ENCODE data around the gene SEC14L2.

The SEC14L2 gene

DNA sequence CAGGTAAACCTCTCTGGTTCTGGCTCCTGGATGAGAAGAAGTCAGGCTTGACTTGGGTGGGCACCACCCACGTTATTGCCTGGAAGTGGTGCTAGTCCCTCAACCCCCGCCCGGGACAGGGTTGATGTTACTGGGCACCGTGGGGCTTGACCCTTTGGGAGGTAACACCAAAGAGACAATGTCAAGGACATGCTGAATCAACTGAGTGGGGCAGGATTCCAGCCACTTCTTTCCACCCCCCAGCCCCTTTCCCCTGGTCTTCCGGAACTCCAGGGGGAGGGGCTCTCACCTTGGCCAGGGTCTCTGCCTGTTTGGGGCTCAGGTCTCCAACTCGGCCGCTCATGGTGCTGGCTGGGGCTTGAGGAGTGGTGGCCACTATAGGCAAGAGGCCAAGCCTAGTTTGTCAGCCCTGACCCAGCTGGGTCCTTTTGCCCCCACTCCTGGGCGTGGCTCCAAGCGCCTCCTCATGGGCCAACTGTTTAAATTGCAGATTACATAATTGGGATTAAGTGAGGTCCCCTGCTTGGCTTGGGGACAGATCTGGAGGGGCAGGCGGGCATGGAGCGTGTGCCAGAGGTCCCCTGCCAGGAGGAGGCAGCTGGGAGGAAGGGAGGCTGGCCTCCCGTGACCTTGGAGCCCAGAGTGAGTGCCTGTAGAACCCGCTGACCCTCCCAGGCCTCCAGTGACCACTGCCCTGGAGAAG lies 74.9 kb downstream of the SEC14L2 start, which contains the start of gene SEC14L3:
TSS of gene SEC14L3 (minus strand) at position 402 of the 703 bp plus-strand sequence. CDS start at position 343, 59 bp downstream.
- no peak for DNase-seq
- in situ Hi-C loops (cut with HindIII; ENCODE audit: low pct_ligation_motif_present, low pct_unique_long_range_greater_than_20kb, low sequenced_read_pairs): no loop called here

DNA sequence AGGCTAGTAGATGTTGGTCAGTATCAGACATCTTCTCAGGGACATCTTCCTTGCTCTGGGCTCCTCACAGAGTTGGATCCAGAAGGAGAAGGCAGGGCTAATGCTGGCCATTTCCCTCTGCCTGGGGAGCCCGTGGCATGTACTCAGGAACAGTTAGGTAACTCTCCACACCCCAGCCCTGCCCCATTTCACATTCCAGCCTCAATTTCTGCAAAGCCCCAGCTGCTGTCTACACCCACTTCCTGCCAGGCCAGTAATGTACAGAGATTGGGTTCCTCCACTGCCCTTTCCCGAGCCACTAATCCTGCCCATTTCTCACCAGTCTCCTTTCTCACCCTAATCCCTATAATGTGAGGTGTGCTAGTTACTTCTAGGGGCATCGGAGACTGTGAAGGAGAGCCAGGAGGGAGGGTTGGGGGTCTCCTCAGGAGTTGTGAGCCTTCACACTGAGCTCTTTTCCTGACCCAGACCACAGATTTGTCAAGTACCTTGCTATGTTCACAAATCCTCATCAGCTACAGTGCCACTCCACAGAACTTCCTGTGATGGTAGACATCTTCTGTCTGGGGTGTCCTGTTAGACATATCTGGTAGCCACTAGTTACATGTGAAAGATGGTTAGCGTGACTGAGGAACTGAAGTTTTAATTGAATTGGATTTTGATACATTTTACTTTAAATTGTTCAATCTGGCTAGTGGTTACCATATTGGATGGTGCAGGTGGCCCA lies 76.3 kb downstream of the SEC14L2 start:
- no peak for DNase-seq
- in situ Hi-C loops (cut with HindIII; ENCODE audit: low pct_ligation_motif_present, low pct_unique_long_range_greater_than_20kb, low sequenced_read_pairs): no loop called here

- no peak for DNase-seq
- in situ Hi-C loops (cut with HindIII; ENCODE audit: low pct_ligation_motif_present, low pct_unique_long_range_greater_than_20kb, low sequenced_read_pairs): no loop called here
These were observed 77.3 kb downstream of the SEC14L2 start for GRCh38 chr22:30474121-30474520.

Measured in ACHN (cell line).